ENCODE results near the gene JAG2. TPM values are rescaled to one million over a fixed set of nuclear protein-coding genes. Genes with fewer than 3 reads are reported as not detected.
A peak's percentile ranks its signal among the peaks of the same experiment; 100 is the strongest.

Gene JAG2
- total and polyA plus RNA-seq, 12 donors = 18.5 to 45.5 (median 26.3) TPM

DNA sequence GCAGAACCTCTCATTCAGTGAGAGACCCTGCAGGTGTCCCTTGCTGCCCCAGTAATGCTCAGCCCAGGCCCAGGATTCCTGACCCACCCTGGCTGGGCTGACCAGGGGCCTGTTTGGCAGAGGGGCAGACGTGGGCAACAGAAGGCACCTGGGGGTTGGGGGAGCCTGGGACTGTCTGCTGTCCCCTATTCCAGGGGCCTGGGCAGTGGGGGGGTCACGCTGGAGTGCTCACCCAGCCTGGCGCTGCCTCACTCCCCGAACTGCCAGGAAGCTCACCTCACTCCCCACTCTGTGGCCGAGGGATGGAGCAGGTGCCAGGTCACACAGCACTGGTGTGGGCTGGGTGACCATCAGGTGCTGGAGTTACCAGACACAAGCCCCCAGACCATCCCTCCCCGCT is 35.1 kb upstream of the JAG2 start:
- ATAC-seq (no peak), DNase-seq (no peak)
- 70 to 73% methylated on average over 6 of the region's 6 CpGs for WGBS, 2 donors
- intact Hi-C loops (cut with DNase I) = loop anchor here (1.0 to 10.0 kb wide), 14 partner anchors 36 to 149 kb away; partner anchors contain the start of genes BTBD6 (in 1 of the 10) and JAG2 (in 1 of the 10)
- Histone ChIP-seq H3K36me3 (no peaks in the 10 kb centered on the region), H3K9me3 (no peaks in the 10 kb centered on the region), H3K27me3 (peaks cover 0 to 37% (median 1%) of the 10 kb centered on the region in 7 donors), H3K27ac (peak overlapping the region in 4 of 10 donors; percentile 19 to 79 (median 58)), H3K4me1 (peaks cover 26 to 86% (median 74%) of the 10 kb centered on the region in 9 donors), H3K4me3 (no peak overlapping the region)
- TF ChIP-seq, protein P1, sequence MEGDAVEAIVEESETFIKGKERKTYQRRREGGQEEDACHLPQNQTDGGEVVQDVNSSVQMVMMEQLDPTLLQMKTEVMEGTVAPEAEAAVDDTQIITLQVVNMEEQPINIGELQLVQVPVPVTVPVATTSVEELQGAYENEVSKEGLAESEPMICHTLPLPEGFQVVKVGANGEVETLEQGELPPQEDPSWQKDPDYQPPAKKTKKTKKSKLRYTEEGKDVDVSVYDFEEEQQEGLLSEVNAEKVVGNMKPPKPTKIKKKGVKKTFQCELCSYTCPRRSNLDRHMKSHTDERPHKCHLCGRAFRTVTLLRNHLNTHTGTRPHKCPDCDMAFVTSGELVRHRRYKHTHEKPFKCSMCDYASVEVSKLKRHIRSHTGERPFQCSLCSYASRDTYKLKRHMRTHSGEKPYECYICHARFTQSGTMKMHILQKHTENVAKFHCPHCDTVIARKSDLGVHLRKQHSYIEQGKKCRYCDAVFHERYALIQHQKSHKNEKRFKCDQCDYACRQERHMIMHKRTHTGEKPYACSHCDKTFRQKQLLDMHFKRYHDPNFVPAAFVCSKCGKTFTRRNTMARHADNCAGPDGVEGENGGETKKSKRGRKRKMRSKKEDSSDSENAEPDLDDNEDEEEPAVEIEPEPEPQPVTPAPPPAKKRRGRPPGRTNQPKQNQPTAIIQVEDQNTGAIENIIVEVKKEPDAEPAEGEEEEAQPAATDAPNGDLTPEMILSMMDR (IDR thresholded peaks at IDR 0.05) = no peak

DNA sequence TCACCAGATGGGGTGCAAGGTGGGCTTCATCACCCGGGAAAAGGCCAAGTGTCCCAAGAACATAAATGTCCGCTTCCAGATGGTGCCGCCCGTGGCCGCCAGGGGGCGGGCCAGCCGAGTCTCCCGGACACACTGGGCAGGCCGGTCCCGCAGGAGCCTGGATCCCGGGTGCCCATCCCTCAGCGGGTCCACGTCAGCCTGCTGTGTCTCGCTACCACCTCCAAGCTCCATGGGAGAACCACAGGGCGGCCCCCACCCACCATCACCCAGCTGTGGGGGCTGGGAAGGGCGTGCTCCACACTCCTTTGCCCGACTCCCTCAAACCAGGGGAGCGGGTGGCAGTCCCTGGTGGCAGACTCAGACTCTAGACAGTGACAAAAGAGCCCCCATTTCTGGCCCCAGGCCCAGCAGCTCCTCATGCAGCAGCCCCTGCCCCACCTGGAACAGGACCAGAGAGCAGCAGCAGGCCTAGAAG is 34.5 kb upstream of the JAG2 start:
- WGBS, 2 donors = 7 to 9% methylated on average over 18 of the region's 18 CpGs
- ATAC-seq (peak; percentile 26 to 67 (median 42)), DNase-seq (peak; percentile 72 to 84)
- intact Hi-C loops (cut with DNase I) = loop anchor here (1.0 to 10.0 kb wide), 13 partner anchors 36 to 150 kb away; partner anchors contain the start of genes BTBD6 (in 1 of the 10) and JAG2 (in 1 of the 10)
- peaks cover 30 to 92% (median 80%) of the 10 kb centered on the region in 9 donors for H3K4me1 ChIP-seq
- H3K36me3 ChIP-seq = no peaks in the 10 kb centered on the region
- H3K27me3 ChIP-seq = peaks cover 0 to 43% (median 2%) of the 10 kb centered on the region in 7 donors
- no peaks in the 10 kb centered on the region for H3K9me3 ChIP-seq
- H3K27ac ChIP-seq = peak overlapping the region in 6 of 10 donors; percentile 23 to 84 (median 78)
- TF ChIP-seq, protein P1 (IDR thresholded peaks at IDR 0.05) = peak; percentile 90 to 98 (median 93)
- no peak overlapping the region for H3K4me3 ChIP-seq

DNA sequence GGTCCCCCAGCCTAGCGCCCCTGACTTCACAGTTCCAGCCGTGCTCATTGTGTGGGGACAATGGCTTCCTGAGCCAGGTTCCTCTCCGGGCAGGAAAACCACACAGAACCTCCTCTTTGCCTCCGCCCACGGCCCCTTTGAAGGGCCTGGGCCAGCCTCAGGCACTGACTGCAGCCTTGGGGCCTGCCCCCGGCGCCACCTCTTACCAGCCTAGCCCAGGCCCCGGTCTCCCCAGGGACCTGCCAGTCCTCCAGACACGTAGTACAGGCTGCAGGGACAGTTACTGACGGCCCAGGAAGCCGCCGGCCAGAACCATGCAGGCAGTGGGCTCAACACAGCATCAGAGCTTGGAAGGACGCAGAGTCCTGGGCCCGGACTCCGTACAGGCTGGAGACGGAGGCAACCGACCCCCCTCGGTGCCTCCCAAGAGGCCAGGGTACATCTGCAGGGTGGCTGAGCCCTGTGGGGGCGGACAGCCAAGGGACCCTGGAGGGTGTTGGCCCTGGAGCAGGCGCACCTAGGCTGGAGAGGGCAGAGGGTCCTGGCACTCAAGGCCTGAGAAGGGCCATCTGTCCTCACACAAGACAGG is 33.4 kb upstream of the JAG2 start:
- no peak overlapping the region for H3K4me3 ChIP-seq
- no peaks in the 10 kb centered on the region for H3K36me3 ChIP-seq
- DNase-seq = peak in 1 of 2 donors; percentile 46
- H3K4me1 ChIP-seq = peaks cover 35 to 95% (median 84%) of the 10 kb centered on the region in 9 donors
- no peaks in the 10 kb centered on the region for H3K9me3 ChIP-seq
- TF ChIP-seq, protein P1 (IDR thresholded peaks at IDR 0.05) = no peak
- H3K27ac ChIP-seq = peak overlapping the region; percentile 23 to 84 (median 70)
- intact Hi-C loops (cut with DNase I) = loop anchor here in 9 of 10 donors (2.0 to 10.0 kb wide), 10 partner anchors 35 to 151 kb away; partner anchors contain the start of gene JAG2 (in 1 of the 9)
- WGBS, 2 donors = 53 to 68% methylated on average over 20 of the region's 20 CpGs
- peaks cover 0 to 54% (median 9%) of the 10 kb centered on the region in 7 donors for H3K27me3 ChIP-seq
- ATAC-seq = peak in 3 of 8 donors; percentile 1 to 13 (median 1)

DNA sequence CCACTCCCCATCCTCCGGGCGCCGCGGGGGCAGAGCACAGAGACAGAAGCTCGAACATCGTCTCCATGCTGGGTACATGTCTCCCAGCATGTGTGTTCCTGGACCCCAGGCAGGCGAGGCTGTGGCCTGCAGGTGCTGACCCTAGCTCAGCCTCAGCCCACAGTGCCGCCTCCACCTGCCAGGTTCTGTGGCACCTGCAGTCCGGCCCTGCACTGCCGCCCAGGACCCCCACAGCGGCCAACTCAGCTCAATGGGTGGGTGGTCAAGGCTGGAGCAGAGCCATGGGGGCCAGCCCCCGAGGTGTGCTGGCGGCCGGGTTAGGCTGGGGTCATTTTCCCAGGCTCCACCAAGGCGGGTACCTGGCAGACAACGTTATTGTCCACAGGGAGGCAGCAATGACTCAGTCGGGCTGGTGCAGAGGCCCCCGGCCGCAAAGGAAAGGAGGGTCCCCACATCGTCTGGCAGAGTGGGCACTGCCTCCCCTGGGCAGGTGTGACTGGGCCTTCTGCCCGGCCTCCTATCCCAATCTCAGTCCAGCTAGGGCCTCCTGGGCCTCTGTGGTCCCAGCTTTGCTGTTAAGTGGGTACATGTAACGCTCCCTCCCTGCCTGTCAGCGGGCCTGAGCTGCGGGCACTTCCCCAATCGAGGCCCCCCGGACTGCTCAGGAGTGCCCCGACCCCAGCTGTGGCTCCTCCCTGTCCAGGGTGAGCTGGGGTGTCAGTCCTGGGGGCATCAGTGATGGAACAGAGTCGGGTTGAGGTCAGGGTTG is 32.8 kb upstream of the JAG2 start:
- H3K4me1 ChIP-seq = peaks cover 34 to 98% (median 87%) of the 10 kb centered on the region in 9 donors
- intact Hi-C loops (cut with DNase I) = loop anchor here in 7 of 10 donors (5.0 to 10.0 kb wide), 8 partner anchors 34 to 151 kb away; partner anchors contain the start of gene JAG2 (in 1 of the 7)
- 65 to 67% methylated on average over 28 of the region's 28 CpGs for WGBS, 2 donors
- TF ChIP-seq, protein P1 (IDR thresholded peaks at IDR 0.05) = peak in 4 of 9 donors; percentile 11 to 30 (median 14)
- no peak for DNase-seq
- no peak for ATAC-seq
- H3K9me3 ChIP-seq = no peaks in the 10 kb centered on the region
- H3K27ac ChIP-seq = peak overlapping the region; percentile 23 to 84 (median 70)
- peaks cover under 1 to 61% (median 16%) of the 10 kb centered on the region in 7 donors for H3K27me3 ChIP-seq
- H3K36me3 ChIP-seq = no peaks in the 10 kb centered on the region
- H3K4me3 ChIP-seq = no peak overlapping the region
